Stimulated activated CD4-positive, alpha-beta T cell treated with anti-CD3 and anti-CD28 coated beads, Interleukin-4, amount 100 ng/mL, for 4 hours (primary cell): ENCODE measurements around the gene ZYX.
"Not testable (repeated sequence)": the region's sequence is repeated elsewhere in the genome, so short reads cannot be mapped to it uniquely, and the experiment has no call there.

Source experiments
- DNase-seq, 2 experiments: peaks; one replicate each; pipeline ENCODE4 v3.0.0-alpha.2; 2020

Gene ZYX

GRCh38 chr7:143420624-143421023, 39.5 kb downstream of the ZYX start:
- not testable (repeated sequence) for DNase-seq

- no peak for DNase-seq
These were observed 40.9 kb downstream of the ZYX start for GRCh38 chr7:143422033-143422432.

- not testable (repeated sequence) for DNase-seq
These were observed 43.3 kb downstream of the ZYX start for GRCh38 chr7:143424476-143424875.

- no peak for DNase-seq
These were observed 45.5 kb downstream of the ZYX start for GRCh38 chr7:143426479-143427142.

- no peak for DNase-seq
These were observed 48.9 kb downstream of the ZYX start for GRCh38 chr7:143429770-143430698.

GRCh38 chr7:143431109-143431508, 50.0 kb downstream of the ZYX start:
- no peak for DNase-seq

GRCh38 chr7:143433759-143434158, 52.6 kb downstream of the ZYX start:
- no peak for DNase-seq

GRCh38 chr7:143434660-143435059, 53.5 kb downstream of the ZYX start:
- DNase-seq: no peak

GRCh38 chr7:143435266-143435665, 54.1 kb downstream of the ZYX start:
- no peak for DNase-seq

- DNase-seq: no peak
These were observed 55.3 kb downstream of the ZYX start for GRCh38 chr7:143436325-143436946.

- no peak for DNase-seq
These were observed 56.4 kb downstream of the ZYX start for GRCh38 chr7:143437578-143437977.

- DNase-seq: no peak
These were observed 58.7 kb downstream of the ZYX start for GRCh38 chr7:143439866-143440265.
